HepG2 (cell line): ENCODE data around the gene RRP8. TPM values are rescaled to one million over a fixed set of nuclear protein-coding genes. Genes with fewer than 3 reads are reported as not detected.

Experiments used
- ATAC-seq: fragments of 200-7000 bp; cut with Tn5 transposase; 3 replicates; pipeline ENCODE4 v1.9.1; 2020; ENCODE audit warnings: mild to moderate bottlenecking, moderate library complexity
- BruUV-seq: library from RNA; stranded (reverse); fragments of 400-500 nt; replicated peaks from 2 replicates; lab custom pipeline; 2021; lab: Mats Ljungman, UMichigan
- CTCF ChIA-PET: fragments of 300-600 bp; formaldehyde crosslinking; extraction: SDS; loops from one replicate; lab custom pipeline; 2021; ENCODE audit warnings: low total read pairs, inconsistent platforms, low intra/inter-chr PET ratio; lab: Yijun Ruan, JAX
- POLR2A ChIA-PET: fragments of 350-600 bp; sonication (Branson Sonifier 250); formaldehyde crosslinking; loops from one replicate; lab custom pipeline; 2020; ENCODE audit warnings: antibody characterized with exemption, inconsistent platforms; lab: Yijun Ruan, JAX
- DNase-seq: peaks from one replicate; pipeline ENCODE4 v3.0.0-alpha.2; 2015; ENCODE audit warnings: low spot score
- FAIRE-seq: peaks from 3 replicates; lab custom pipeline; 2011; peaks lifted over from hg19 to GRCh38; lab: Jason Lieb, UNC
- H2AFZ ChIP-seq: one replicate; pipeline ENCODE4 v1.6.1; 2011; ENCODE audit warnings: low read length, inconsistent platforms
- H3K27ac ChIP-seq: fragments of 300-600 bp; 3 replicates; pipeline ENCODE4 v1.8.0; 2011; ENCODE audit warnings: mixed run types, mild to moderate bottlenecking, mixed read lengths, low read length, inconsistent platforms; ENCODE audit not compliant: insufficient read depth; ENCODE audit errors: extremely low read length
- H3K27me3 ChIP-seq, 2 experiments: fragments of 200-600 bp in 1 of 2; 2 replicates in 1 of 2; 3 replicates in 1 of 2; pipeline versions ENCODE4 v1.6.0 to v1.8.0; 2011; ENCODE audit warnings: low read length in 2 of 2, mild to moderate bottlenecking in 2 of 2, moderate library complexity in 2 of 2, inconsistent platforms in 1 of 2; ENCODE audit not compliant: insufficient read depth in 2 of 2, control insufficient read depth in 1 of 2
- H3K36me3 ChIP-seq, 2 experiments: fragments of 200-600 bp in 1 of 2; replicated peaks in 1 of 2; 2 replicates in 1 of 2; 3 replicates in 1 of 2; pipeline versions ENCODE4 v1.5.1 to v1.8.0; 2011; ENCODE audit warnings: low read length in 2 of 2, inconsistent platforms in 1 of 2; ENCODE audit not compliant: insufficient read depth in 2 of 2, control insufficient read depth in 1 of 2
- H3K4me1 ChIP-seq: 2 replicates; pipeline ENCODE4 v1.5.1; 2012; ENCODE audit warnings: low read length, inconsistent platforms; ENCODE audit not compliant: insufficient read depth
- H3K4me2 ChIP-seq: 2 replicates; pipeline ENCODE4 v1.6.0; 2011; ENCODE audit warnings: low read depth, low read length, inconsistent platforms
- H3K4me3 ChIP-seq, 3 experiments: fragments of 200-600 bp in 1 of 3; sonication (generic), shearing (Covaris generic) in 1 of 3; replicated peaks in 1 of 3; 2 replicates each; pipeline ENCODE4 v1.5.1; 2011 to 2016; ENCODE audit warnings: low read length in 3 of 3, inconsistent platforms in 2 of 3, low read depth in 2 of 3, mild to moderate bottlenecking in 2 of 3, control low read depth in 1 of 3, mixed read lengths in 1 of 3; ENCODE audit not compliant: insufficient read depth in 1 of 3
- H3K79me2 ChIP-seq: one replicate; pipeline ENCODE4 v1.6.1; 2011; ENCODE audit warnings: low read length, inconsistent platforms; ENCODE audit not compliant: insufficient read depth
- H3K9ac ChIP-seq: 2 replicates; pipeline ENCODE4 v1.6.0; 2011; ENCODE audit warnings: mild to moderate bottlenecking, low read depth, low read length, inconsistent platforms; ENCODE audit not compliant: insufficient read depth
- H3K9me3 ChIP-seq: 2 replicates; pipeline ENCODE4 v1.5.1; 2012; ENCODE audit warnings: mild to moderate bottlenecking, low read length
- H4K20me1 ChIP-seq: 2 replicates; pipeline ENCODE4 v1.6.0; 2011; ENCODE audit warnings: inconsistent platforms, mild to moderate bottlenecking, low read length, moderate library complexity; ENCODE audit not compliant: insufficient read depth
- HMGA1 ChIP-seq: sonication (generic); formaldehyde crosslinking; conservative IDR thresholded peaks from 2 replicates; pipeline ENCODE4 v1.4.0; 2020; ENCODE audit warnings: missing genetic modification reagents
- HNRNPH1 ChIP-seq: fragments of 200-400 bp; formaldehyde crosslinking; optimal IDR thresholded peaks from 2 replicates; pipeline ENCODE3; 2017; ENCODE audit warnings: mild to moderate bottlenecking, low read depth, low read length
- HOXA5 ChIP-seq: sonication (generic); formaldehyde crosslinking; IDR thresholded peaks from 2 replicates; pipeline ENCODE4 v1.4.0; 2020; ENCODE audit warnings: missing genetic modification reagents
- IKZF1 ChIP-seq: fragments of 450-650 bp; IDR thresholded peaks from 2 replicates; pipeline ENCODE4 v1.7.1; 2016
- JUNB ChIP-seq: sonication (generic); formaldehyde crosslinking; IDR thresholded peaks from 2 replicates; pipeline ENCODE4 v1.8.0; 2022; ENCODE audit warnings: missing genetic modification reagents, mild to moderate bottlenecking, borderline replicate concordance
- NCOA2 ChIP-seq: sonication (generic); formaldehyde crosslinking; IDR thresholded peaks from 2 replicates; pipeline ENCODE4 v1.8.0; 2022; ENCODE audit warnings: inconsistent platforms
- SMARCC2 ChIP-seq: fragments of 450-650 bp; IDR thresholded peaks from 2 replicates; pipeline ENCODE4 v1.6.1; 2017; ENCODE audit warnings: antibody characterized with exemption, mild to moderate bottlenecking
- SP4 ChIP-seq: sonication (generic); formaldehyde crosslinking; IDR thresholded peaks from 2 replicates; pipeline ENCODE4 v1.8.1; 2023; ENCODE audit warnings: mild to moderate bottlenecking, missing genetic modification reagents
- SPEN ChIP-seq: sonication (generic); formaldehyde crosslinking; IDR thresholded peaks from 2 replicates; pipeline ENCODE4 v1.5.1; 2020; ENCODE audit warnings: low read depth, mild to moderate bottlenecking, missing genetic modification reagents
- ZFP36 ChIP-seq: fragments of 150-350 bp; IDR thresholded peaks from 2 replicates; pipeline ENCODE4 v1.6.1; 2018; ENCODE audit warnings: borderline replicate concordance, low read length, low read depth; ENCODE audit not compliant: partially characterized antibody
- ZNF224 ChIP-seq: sonication (generic); formaldehyde crosslinking; IDR thresholded peaks from 2 replicates; pipeline ENCODE4 v1.5.0; 2020; ENCODE audit warnings: mild to moderate bottlenecking, missing genetic modification reagents
- ZNF382 ChIP-seq: sonication (generic); formaldehyde crosslinking; IDR thresholded peaks from 2 replicates; pipeline ENCODE4 v1.5.0; 2020; ENCODE audit warnings: missing genetic modification reagents, mild to moderate bottlenecking, borderline replicate concordance
- ZNF496 ChIP-seq: sonication (generic); formaldehyde crosslinking; IDR thresholded peaks from 2 replicates; pipeline ENCODE4 v1.8.1; 2023; ENCODE audit warnings: mild to moderate bottlenecking, moderate library complexity, missing genetic modification reagents; ENCODE audit not compliant: insufficient replicate concordance
- WGBS: methylation state at CpG from one replicate; pipeline ENCODE4 v1.1.6; 2017; ENCODE audit warnings: low lambda C conversion rate; 5-methylcytosine and 5-hydroxymethylcytosine counted together
- in situ Hi-C: cut with HindIII; loops from 2 replicates; pipeline ENCODE4 v1.10.0; 2017; ENCODE audit warnings: low pct_unique_long_range_greater_than_20kb; ENCODE audit not compliant: extremely low pct_ligation_motif_present
- intact Hi-C: fragments of 100-400 bp; cut with micrococcal nuclease; formaldehyde crosslinking; loops from one replicate; pipeline ENCODE4 v1.10.0; 2022; ENCODE audit not compliant: unreplicated experiment
- polyA plus RNA-seq, 8 experiments: library from polyadenylated mRNA; depleted of rRNA in 3 of 8; stranded (reverse) in 7 of 8; unstranded in 1 of 8; fragments of >200 nt; fragmentation: Illumina TruSeq in 4 of 8; extraction: Trizol in 4 of 8; gene quantifications; 2 replicates each; pipeline versions ENCODE4 v1.2.1 to v1.2.3, GENCODE V29; 2011 to 2016; ENCODE audit warnings: low read depth in 4 of 8, missing spikeins in 1 of 8, mixed read lengths in 1 of 8; ENCODE audit not compliant: insufficient read depth in 1 of 8
- total RNA-seq, 5 experiments: library from RNA; depleted of rRNA; stranded (reverse); fragments of >200 nt; fragmentation: Illumina TruSeq; extraction: Trizol; gene quantifications; 2 replicates each; pipeline ENCODE4 v1.2.3, GENCODE V29; 2016; ENCODE audit warnings: low read depth in 1 of 5
- TF ChIP-seq, protein P1 (sequence below): sonication (generic); formaldehyde crosslinking; IDR thresholded peaks from 2 replicates; pipeline ENCODE4 v1.5.0; 2020; ENCODE audit warnings: mild to moderate bottlenecking, missing genetic modification reagents
- TF ChIP-seq, protein P2 (sequence below), 2 experiments: sonication (generic) in 1 of 2; formaldehyde crosslinking in 1 of 2; IDR thresholded peaks; 2 replicates each; pipeline versions ENCODE4 v1.5.1 to v1.6.1; 2011 to 2020; ENCODE audit warnings: borderline replicate concordance in 1 of 2, low read depth in 1 of 2, low read length in 1 of 2, mild to moderate bottlenecking in 1 of 2, missing genetic modification reagents in 1 of 2, moderate library complexity in 1 of 2

Gene RRP8
- total and polyA plus RNA-seq, 2 of the 13 experiments (the other 11 are each of a cell fraction or from before 2014, with no cell fraction given), result 7.2 to 21.6 TPM

DNA sequence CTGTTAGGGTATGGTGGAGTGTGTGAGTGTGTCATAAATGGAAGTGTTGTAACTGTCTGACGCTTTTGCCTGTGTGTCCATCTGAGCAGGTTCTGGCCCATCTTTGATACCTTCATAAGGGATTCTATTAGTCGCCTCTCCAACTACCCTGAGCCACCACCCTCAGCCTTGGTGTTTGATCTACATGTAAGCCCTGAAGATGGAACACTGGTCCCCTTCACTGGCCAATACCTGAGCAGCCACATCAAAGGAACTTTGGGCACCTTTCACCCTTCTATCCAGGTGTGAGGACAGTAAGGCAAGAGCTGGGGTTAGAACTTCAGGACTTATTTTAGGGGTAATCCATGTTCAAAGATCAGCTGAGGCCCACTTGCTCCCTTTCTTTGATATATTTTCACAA, 55.3 kb downstream of the RRP8 start:
- in situ Hi-C loops (loop anchor here (5.0 kb wide), 1 partner anchor 134 kb away; the partner anchor contains the start of gene MRPL17), intact Hi-C loops (no loop called here)
- H3K79me2 ChIP-seq, result no peaks in the 10 kb centered on the region
- H2AFZ ChIP-seq, result no peak overlapping the region
- no peak overlapping the region for H3K4me2 ChIP-seq
- no peaks in the 10 kb centered on the region for H3K4me1 ChIP-seq
- ChIA-PET CTCF (no interaction called here), POLR2A (interaction anchor here (1.2 kb wide), 1 partner anchor 58 kb away, joined by 4 read pairs; no protein-coding TSS in a partner anchor)
- no TSS peak for BruUV-seq
- no peak for TF ChIP-seq ZNF382 (CRISPR knock-in tag)
- TF ChIP-seq, protein P1, sequence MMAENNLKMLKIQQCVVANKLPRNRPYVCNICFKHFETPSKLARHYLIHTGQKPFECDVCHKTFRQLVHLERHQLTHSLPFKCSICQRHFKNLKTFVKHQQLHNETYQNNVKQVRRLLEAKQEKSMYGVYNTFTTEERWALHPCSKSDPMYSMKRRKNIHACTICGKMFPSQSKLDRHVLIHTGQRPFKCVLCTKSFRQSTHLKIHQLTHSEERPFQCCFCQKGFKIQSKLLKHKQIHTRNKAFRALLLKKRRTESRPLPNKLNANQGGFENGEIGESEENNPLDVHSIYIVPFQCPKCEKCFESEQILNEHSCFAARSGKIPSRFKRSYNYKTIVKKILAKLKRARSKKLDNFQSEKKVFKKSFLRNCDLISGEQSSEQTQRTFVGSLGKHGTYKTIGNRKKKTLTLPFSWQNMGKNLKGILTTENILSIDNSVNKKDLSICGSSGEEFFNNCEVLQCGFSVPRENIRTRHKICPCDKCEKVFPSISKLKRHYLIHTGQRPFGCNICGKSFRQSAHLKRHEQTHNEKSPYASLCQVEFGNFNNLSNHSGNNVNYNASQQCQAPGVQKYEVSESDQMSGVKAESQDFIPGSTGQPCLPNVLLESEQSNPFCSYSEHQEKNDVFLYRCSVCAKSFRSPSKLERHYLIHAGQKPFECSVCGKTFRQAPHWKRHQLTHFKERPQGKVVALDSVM (CRISPR knock-in tag), result no peak
- no peak for TF ChIP-seq SPEN (CRISPR knock-in tag)
- no peak for TF ChIP-seq ZFP36
- TF ChIP-seq ZNF496 (CRISPR knock-in tag), result no peak
- TF ChIP-seq SMARCC2, result no peak
- TF ChIP-seq, protein P2, sequence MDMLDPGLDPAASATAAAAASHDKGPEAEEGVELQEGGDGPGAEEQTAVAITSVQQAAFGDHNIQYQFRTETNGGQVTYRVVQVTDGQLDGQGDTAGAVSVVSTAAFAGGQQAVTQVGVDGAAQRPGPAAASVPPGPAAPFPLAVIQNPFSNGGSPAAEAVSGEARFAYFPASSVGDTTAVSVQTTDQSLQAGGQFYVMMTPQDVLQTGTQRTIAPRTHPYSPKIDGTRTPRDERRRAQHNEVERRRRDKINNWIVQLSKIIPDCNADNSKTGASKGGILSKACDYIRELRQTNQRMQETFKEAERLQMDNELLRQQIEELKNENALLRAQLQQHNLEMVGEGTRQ (IDR thresholded peaks at IDR 0.05; ENCODE audit: low read depth, low read length), result no peak
- TF ChIP-seq, protein P2 (CRISPR knock-in tag; IDR thresholded peaks at IDR 0.05; ENCODE audit: borderline replicate concordance), result no peak
- TF ChIP-seq ZNF224, result no peak
- no peak for TF ChIP-seq HNRNPH1
- TF ChIP-seq JUNB, result no peak
- no peak for TF ChIP-seq SP4
- no peak for TF ChIP-seq NCOA2 (CRISPR knock-in tag)
- TF ChIP-seq IKZF1, result no peak
- TF ChIP-seq HOXA5 (CRISPR knock-in tag), result no peak
- no peak for TF ChIP-seq HMGA1 (CRISPR knock-in tag)
- no peak overlapping the region for H3K9ac ChIP-seq
- H3K27ac ChIP-seq, result no peak overlapping the region
- no peak overlapping the region for H3K4me3 ChIP-seq
- ATAC-seq, result no peak
- no peak for DNase-seq
- H3K9me3 ChIP-seq, result no peaks in the 10 kb centered on the region
- no peaks in the 10 kb centered on the region for H3K27me3 ChIP-seq
- peaks cover 0 to 1% of the 10 kb centered on the region in 2 experiments; a peak in 2 of 5 replicates for H3K36me3 ChIP-seq
- no peaks in the 10 kb centered on the region for H4K20me1 ChIP-seq
- no peak for FAIRE-seq
- 89% methylated on average over 2 of the region's 2 CpGs for WGBS
